Heart left ventricle (tissue), 16 donors: ENCODE results near the gene AIP. TPM values are rescaled to one million over a fixed set of nuclear protein-coding genes. Genes with fewer than 3 reads are reported as not detected.

Source experiments
- ATAC-seq, 4 donors: fragments of 200-7000 bp; cut with Tn5 transposase; one replicate each; pipeline ENCODE4 v1.9.1; 2020 to 2022; ENCODE audit warnings: moderate library complexity in 4 of 4, mild to moderate bottlenecking in 3 of 4, moderate number of reproducible peaks in 1 of 4
- DNase-seq, 5 donors: peaks; one replicate each; pipeline ENCODE4 v3.0.0-alpha.2; 2020
- H3K27ac ChIP-seq, 12 donors: fragments of 200-600 bp; sonication (generic) in 4 of 12; one replicate each; pipeline versions ENCODE4 v1.5.0 to v1.8.0; 2016 to 2022; ENCODE audit warnings: mild to moderate bottlenecking in 2 of 12
- H3K27me3 ChIP-seq, 9 donors: fragments of 200-600 bp; sonication (generic) in 2 of 9; one replicate each; pipeline versions ENCODE4 v1.5.1 to v1.8.0; 2016 to 2022; ENCODE audit warnings: mild to moderate bottlenecking in 3 of 9
- H3K36me3 ChIP-seq, 9 donors: fragments of 200-600 bp; sonication (generic) in 2 of 9; one replicate each; pipeline versions ENCODE4 v1.5.0 to v1.8.0; 2018 to 2022; ENCODE audit warnings: mild to moderate bottlenecking in 2 of 9
- H3K4me1 ChIP-seq, 12 donors: fragments of 200-600 bp; sonication (generic) in 4 of 12; one replicate each; pipeline versions ENCODE4 v1.5.0 to v1.8.0; 2016 to 2022; ENCODE audit warnings: mild to moderate bottlenecking in 3 of 12
- H3K4me3 ChIP-seq, 12 donors: fragments of 200-600 bp; sonication (generic) in 4 of 12; one replicate each; pipeline versions ENCODE4 v1.5.0 to v1.8.0; 2017 to 2022; ENCODE audit warnings: mild to moderate bottlenecking in 9 of 12, moderate library complexity in 4 of 12
- H3K9me3 ChIP-seq, 12 donors: fragments of 200-600 bp; sonication (generic) in 4 of 12; one replicate each; pipeline versions ENCODE4 v1.5.0 to v1.8.0; 2016 to 2022; ENCODE audit warnings: mild to moderate bottlenecking in 1 of 12
- POLR2A ChIP-seq, 2 donors: fragments of 450-650 bp; IDR thresholded peaks; one replicate each; pipeline ENCODE4 v1.6.1; 2017; ENCODE audit warnings: antibody characterized with exemption in 2 of 2, mild to moderate bottlenecking in 2 of 2, moderate library complexity in 2 of 2
- WGBS, 4 donors: extraction: QIAGEN DNeasy Blood & Tissue Kit in 2 of 4; methylation state at CpG; one replicate each; pipeline versions ENCODE4 v1.1.5 to v1.1.7; 2013 to 2018; 5-methylcytosine and 5-hydroxymethylcytosine counted together
- intact Hi-C, 10 donors: fragments of 100-400 bp; cut with DNase I; formaldehyde crosslinking; loops; one replicate each; pipeline versions ENCODE4 v1.11.1 to v1.14.2; 2022
- microRNA-seq, 4 donors: library from miRNA; unstranded; fragments of <30 nt; microRNA quantifications; one replicate each; pipeline versions ENCODE4 to v1.2.0, GENCODE V29; 2017 to 2020
- polyA plus RNA-seq, 2 donors: library from polyadenylated mRNA; stranded (reverse); fragments of 200-250 nt; gene quantifications; one replicate each; pipeline ENCODE4 v1.2.3, GENCODE V29; 2013
- total RNA-seq, 9 donors: library from RNA; depleted of rRNA in 2 of 9; stranded (reverse); fragments of >200 nt in 2 of 9; fragmentation: NEBNext Ultra II Directional in 3 of 9; extraction: Animal tissue kit (Norgen Biotek cat#: 25700) in 3 of 9; gene quantifications; one replicate each; pipeline versions ENCODE4 v1.1.0 to v1.2.4, GENCODE V29; 2016 to 2023
- TF ChIP-seq, protein P1 (sequence below), 12 donors: fragments of 200-600 bp; sonication (generic) in 4 of 12; IDR thresholded peaks; one replicate each; pipeline versions ENCODE4 v1.5.0 to v1.8.0; 2018 to 2022; ENCODE audit warnings: antibody characterized with exemption in 12 of 12, mild to moderate bottlenecking in 5 of 12
- donor health status: ischemic (EF 13 %, LVEDD 7.1; RV severe dilation, severe dysfunction).
- donor health status: healthy with polysubstance abuse.
- donor health status: DM: no; HTN: yes; CAD: no.
- donor health status: DM: no; HTN: no; CAD: no.
- donor health status: ischemic (EF 25% LVEDD 6.9; RV normal size, moderate dysfunction).
- donor health status: ischemic (EF 25% LVEDD 5.7; RV mildly dilated, moderate dysfunction).
- donor health status: healthy.
- donor health status: DM: yes; HTN: yes; CAD: no.
- donor health status: ischemic (EF 35%, LVEDD 5.7; RV mildly dilated, moderate dysfunction).
- donor health status: nonischemic (EF 11% LVEDD 7.7; RV severe dilation, severe dysfunction).
- donor health status: DM: yes; HTN: yes; CAD: no.
- donor health status: PGD.
- donor health status: ischemic (EF 29% LVEDD 5.4; RV normal size, mild dysfunction).
- donor health status: nonischemic (EF 23%, LVEDD 6.1; RV moderate dilation, normal function).

The AIP gene
- total and polyA plus RNA-seq, 11 donors: 41.7 to 96.4 (median 57.9) TPM

DNA sequence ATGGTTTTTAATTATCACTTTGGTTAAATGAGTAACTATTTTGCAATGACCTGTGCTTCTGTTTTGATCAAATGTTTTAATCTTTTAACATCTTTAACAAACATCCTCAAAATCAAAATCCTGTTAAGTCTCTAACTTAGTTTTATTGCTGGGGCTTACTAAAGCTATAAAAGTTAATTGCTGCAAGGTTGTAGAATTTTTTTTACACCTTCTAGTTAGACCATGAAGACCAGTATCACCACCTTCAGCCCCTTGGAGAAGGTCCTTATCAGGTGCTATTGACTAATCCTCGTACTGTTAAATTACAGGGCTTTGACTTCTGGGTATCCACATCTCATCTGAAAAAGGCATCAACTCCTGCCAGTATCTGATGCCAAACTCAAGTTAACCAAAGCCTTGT lies 52.7 kb downstream of the AIP start:
- H3K36me3 ChIP-seq: no peaks in the 10 kb centered on the region
- no peak for TF ChIP-seq POLR2A (IDR thresholded peaks at IDR 0.05)
- TF ChIP-seq, protein P1, sequence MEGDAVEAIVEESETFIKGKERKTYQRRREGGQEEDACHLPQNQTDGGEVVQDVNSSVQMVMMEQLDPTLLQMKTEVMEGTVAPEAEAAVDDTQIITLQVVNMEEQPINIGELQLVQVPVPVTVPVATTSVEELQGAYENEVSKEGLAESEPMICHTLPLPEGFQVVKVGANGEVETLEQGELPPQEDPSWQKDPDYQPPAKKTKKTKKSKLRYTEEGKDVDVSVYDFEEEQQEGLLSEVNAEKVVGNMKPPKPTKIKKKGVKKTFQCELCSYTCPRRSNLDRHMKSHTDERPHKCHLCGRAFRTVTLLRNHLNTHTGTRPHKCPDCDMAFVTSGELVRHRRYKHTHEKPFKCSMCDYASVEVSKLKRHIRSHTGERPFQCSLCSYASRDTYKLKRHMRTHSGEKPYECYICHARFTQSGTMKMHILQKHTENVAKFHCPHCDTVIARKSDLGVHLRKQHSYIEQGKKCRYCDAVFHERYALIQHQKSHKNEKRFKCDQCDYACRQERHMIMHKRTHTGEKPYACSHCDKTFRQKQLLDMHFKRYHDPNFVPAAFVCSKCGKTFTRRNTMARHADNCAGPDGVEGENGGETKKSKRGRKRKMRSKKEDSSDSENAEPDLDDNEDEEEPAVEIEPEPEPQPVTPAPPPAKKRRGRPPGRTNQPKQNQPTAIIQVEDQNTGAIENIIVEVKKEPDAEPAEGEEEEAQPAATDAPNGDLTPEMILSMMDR (IDR thresholded peaks at IDR 0.05): no peak
- intact Hi-C loops: no loop called here
- ATAC-seq (no peak), DNase-seq (no peak)
- H3K9me3 ChIP-seq: peaks cover 0 to 20% (median 8%) of the 10 kb centered on the region in 12 donors
- no peak overlapping the region for H3K27ac ChIP-seq
- H3K4me3 ChIP-seq: no peak overlapping the region
- peaks cover 0 to 5% (median 0%) of the 10 kb centered on the region in 12 donors for H3K4me1 ChIP-seq
- no peaks in the 10 kb centered on the region for H3K27me3 ChIP-seq
- WGBS, 4 donors: 70 to 88% (median 75%) methylated on average over 1 of the region's 1 CpG

DNA sequence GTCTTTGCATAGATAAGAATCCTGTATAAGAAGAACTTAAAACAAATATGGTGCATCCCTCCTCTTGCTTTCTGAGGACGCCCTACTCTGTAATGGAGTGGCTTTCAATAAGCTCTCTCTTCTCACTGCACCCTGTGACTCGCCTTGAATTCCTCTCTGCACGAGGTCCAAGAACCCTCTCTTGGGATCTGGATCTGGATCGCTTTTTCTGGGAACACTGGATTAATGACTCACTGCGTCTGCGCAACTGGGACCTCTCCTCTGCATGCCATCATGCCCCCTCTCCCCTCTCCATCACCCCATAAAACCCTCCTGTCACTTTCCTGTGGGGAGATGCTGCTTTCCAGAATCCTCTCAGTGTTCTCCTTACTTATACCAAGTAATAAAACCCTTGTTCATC lies 55.5 kb downstream of the AIP start:
- Histone ChIP-seq H3K36me3 (no peaks in the 10 kb centered on the region), H3K9me3 (peaks cover 0 to 17% (median 8%) of the 10 kb centered on the region in 12 donors), H3K27ac (no peak overlapping the region), H3K4me3 (no peak overlapping the region), H3K4me1 (no peaks in the 10 kb centered on the region), H3K27me3 (no peaks in the 10 kb centered on the region)
- peak in 1 of 4 donors; percentile 58 for ATAC-seq
- no peak for DNase-seq
- TF ChIP-seq POLR2A (IDR thresholded peaks at IDR 0.05): no peak
- TF ChIP-seq, protein P1 (IDR thresholded peaks at IDR 0.05): no peak
- 64 to 76% (median 71%) methylated on average over 6 of the region's 6 CpGs for WGBS, 4 donors
- intact Hi-C loops: no loop called here

DNA sequence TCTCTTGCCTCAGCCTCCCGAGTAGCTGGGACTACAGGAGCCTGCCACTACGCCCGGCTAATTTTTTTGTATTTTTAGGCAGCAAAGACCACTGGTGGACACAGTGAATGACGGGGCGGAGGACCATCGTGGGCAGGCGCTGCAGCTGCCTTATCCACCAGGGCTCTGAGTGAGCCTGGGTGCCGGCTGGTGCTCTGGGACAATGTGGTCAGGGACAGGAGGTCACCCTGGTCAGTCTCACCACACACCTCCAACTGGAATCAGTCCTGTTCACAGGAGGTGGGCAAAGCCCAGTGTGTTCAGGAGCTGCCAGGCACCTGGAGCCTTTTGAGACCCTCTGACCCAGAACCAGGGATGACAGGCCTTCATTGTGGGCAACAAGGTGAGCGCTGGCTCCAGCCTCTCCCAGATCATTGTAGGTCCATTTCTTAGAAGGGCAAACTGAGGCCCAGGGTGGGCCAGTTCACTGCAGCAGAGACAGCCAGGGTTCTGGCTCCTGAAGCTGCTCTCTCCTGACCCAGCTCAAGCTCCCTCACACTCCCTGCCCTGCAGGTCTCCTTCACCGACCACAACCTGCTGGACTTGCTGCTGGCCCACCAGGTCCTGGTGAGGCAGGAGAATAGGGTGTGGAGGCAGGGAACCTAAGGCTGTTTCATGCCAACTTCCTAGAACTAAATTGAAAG lies 56.1 kb downstream of the AIP start:
- Histone ChIP-seq H3K9me3 (peaks cover 0 to 11% (median 4%) of the 10 kb centered on the region in 12 donors), H3K4me1 (peaks cover 0 to under 1% (median 0%) of the 10 kb centered on the region in 12 donors), H3K36me3 (no peaks in the 10 kb centered on the region), H3K27me3 (no peaks in the 10 kb centered on the region), H3K4me3 (no peak overlapping the region), H3K27ac (no peak overlapping the region)
- intact Hi-C loops: no loop called here
- no peak for DNase-seq
- TF ChIP-seq, protein P1 (IDR thresholded peaks at IDR 0.05): no peak
- TF ChIP-seq POLR2A (IDR thresholded peaks at IDR 0.05): no peak
- ATAC-seq: no peak
- WGBS, 4 donors: 87 to 96% (median 90%) methylated on average over 6 to 10 of the region's 10 CpGs

DNA sequence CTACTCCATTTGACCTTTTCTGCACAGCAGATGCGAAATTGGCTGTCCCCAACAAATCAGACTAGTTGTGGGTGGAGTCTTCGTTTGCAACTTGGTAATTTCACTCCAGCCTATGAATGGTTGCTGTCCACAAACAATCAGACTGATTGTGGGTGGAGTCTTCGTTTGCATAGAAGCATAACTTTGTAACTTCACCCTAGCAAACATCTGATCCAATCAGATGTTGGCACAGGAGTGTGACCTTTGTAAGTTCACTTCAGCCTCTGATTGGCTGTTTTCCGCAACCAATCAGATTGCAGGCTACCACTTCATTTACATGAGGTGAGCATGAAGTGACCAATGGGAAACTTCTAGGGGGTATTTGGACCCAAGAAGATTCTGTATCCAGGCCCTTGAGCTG lies 56.7 kb downstream of the AIP start:
- TF ChIP-seq, protein P1 (IDR thresholded peaks at IDR 0.05): no peak
- no peak for TF ChIP-seq POLR2A (IDR thresholded peaks at IDR 0.05)
- peaks cover 0 to 5% (median 0%) of the 10 kb centered on the region in 12 donors for H3K9me3 ChIP-seq
- no peaks in the 10 kb centered on the region for H3K27me3 ChIP-seq
- ATAC-seq: no peak
- no peak overlapping the region for H3K4me3 ChIP-seq
- H3K4me1 ChIP-seq: peaks cover 0 to 6% (median 2%) of the 10 kb centered on the region in 12 donors
- intact Hi-C loops: no loop called here
- no peaks in the 10 kb centered on the region for H3K36me3 ChIP-seq
- no peak for DNase-seq
- WGBS, 4 donors: 88 to 92% (median 90%) methylated on average over 4 of the region's 4 CpGs
- H3K27ac ChIP-seq: no peak overlapping the region

Small RNA genes lying within 50 kb of the gene (microRNA-seq; reads per million reads assigned to microRNA genes)
- 0 to 1.0 (median 0.13) reads per million in 4 donors for gene MIR6752

Other genes starting within 250 kb of the AIP start
- 100 to 1,000 TPM in 1 of 9 donors, 10 to 100 TPM in 8; 40.1 to 107 (median 49.6) TPM for gene GRK2, start 216.6 kb upstream of the AIP start, total RNA-seq
- 10 to 100 TPM; 55.6 to 63.8 TPM for gene GRK2, start 216.6 kb upstream of the AIP start, polyA plus RNA-seq
- gene ANKRD13D, start 193.7 kb upstream of the AIP start, total RNA-seq: 10 to 100 TPM in 6 of 9 donors, 1 to 10 TPM in 3; 7.6 to 43.6 (median 12.8) TPM
- gene ANKRD13D, start 193.7 kb upstream of the AIP start, polyA plus RNA-seq: 10 to 100 TPM; 12.3 to 17.6 TPM
- gene SSH3, start 179.5 kb upstream of the AIP start, total RNA-seq: 10 to 100 TPM; 10.8 to 23.9 (median 16.8) TPM
- 1 to 10 TPM; 8.1 to 9.4 TPM for gene SSH3, start 179.5 kb upstream of the AIP start, polyA plus RNA-seq
- gene POLD4, start 129.5 kb upstream of the AIP start, total RNA-seq: 100 to 1,000 TPM in 1 of 9 donors, 10 to 100 TPM in 8; 36.0 to 131 (median 57.1) TPM
- 100 to 1,000 TPM in 1 of 2 donors, 10 to 100 TPM in 1; 83.0 to 164 TPM for gene POLD4, start 129.5 kb upstream of the AIP start, polyA plus RNA-seq
- gene CLCF1, start 109.4 kb upstream of the AIP start, total RNA-seq: 1 to 10 TPM in 5 of 9 donors, under 1 TPM in 4; 0.25 to 6.1 (median 1.7) TPM
- 10 to 100 TPM in 1 of 2 donors, under 1 TPM in 1; 0.99 to 17.1 TPM for gene CLCF1, start 109.4 kb upstream of the AIP start, polyA plus RNA-seq
- 1 to 10 TPM; 3.5 to 9.1 (median 5.8) TPM for gene RAD9A, start 91.0 kb upstream of the AIP start, total RNA-seq
- 1 to 10 TPM; 7.6 to 8.0 TPM for gene RAD9A, start 91.0 kb upstream of the AIP start, polyA plus RNA-seq
- gene PPP1CA, start 81.2 kb upstream of the AIP start, total RNA-seq: 100 to 1,000 TPM in 7 of 9 donors, 10 to 100 TPM in 2; 90.3 to 151 (median 105) TPM
- 100 to 1,000 TPM in 1 of 2 donors, 10 to 100 TPM in 1; 94.4 to 207 TPM for gene PPP1CA, start 81.2 kb upstream of the AIP start, polyA plus RNA-seq
- gene TBC1D10C, start 78.9 kb upstream of the AIP start, total RNA-seq: 10 to 100 TPM in 1 of 9 donors, 1 to 10 TPM in 4, under 1 TPM in 4; 0.14 to 14.2 (median 1.6) TPM
- gene TBC1D10C, start 78.9 kb upstream of the AIP start, polyA plus RNA-seq: under 1 TPM; 0.61 to 0.88 TPM
- gene CARNS1, start 67.3 kb upstream of the AIP start, total RNA-seq: 10 to 100 TPM in 5 of 9 donors, 1 to 10 TPM in 4; 3.5 to 33.6 (median 11.8) TPM
- 1 to 10 TPM in 1 of 2 donors, under 1 TPM in 1; 0.89 to 6.2 TPM for gene CARNS1, start 67.3 kb upstream of the AIP start, polyA plus RNA-seq
- gene RPS6KB2, start 54.5 kb upstream of the AIP start, total RNA-seq: 10 to 100 TPM; 19.3 to 32.8 (median 25.2) TPM
- gene RPS6KB2, start 54.5 kb upstream of the AIP start, polyA plus RNA-seq: 10 to 100 TPM; 33.3 to 36.0 TPM
- 10 to 100 TPM in 1 of 9 donors, 1 to 10 TPM in 4, under 1 TPM in 4; 0.50 to 11.0 (median 1.3) TPM for gene PTPRCAP, start 45.3 kb upstream of the AIP start, total RNA-seq
- gene PTPRCAP, start 45.3 kb upstream of the AIP start, polyA plus RNA-seq: 1 to 10 TPM; 1.1 to 1.4 TPM
- 10 to 100 TPM; 14.6 to 53.3 (median 21.2) TPM for gene CORO1B, start 39.5 kb upstream of the AIP start, total RNA-seq
- gene CORO1B, start 39.5 kb upstream of the AIP start, polyA plus RNA-seq: 10 to 100 TPM; 17.1 to 37.0 TPM
- gene GPR152, start 30.3 kb upstream of the AIP start, total RNA-seq: not detected
- not detected for gene GPR152, start 30.3 kb upstream of the AIP start, polyA plus RNA-seq
- gene CABP4, start 27.7 kb upstream of the AIP start, total RNA-seq: 1 to 10 TPM in 3 of 9 donors, under 1 TPM in 5, not detected in 1; 0.25 to 4.2 (median 0.61) TPM
- gene CABP4, start 27.7 kb upstream of the AIP start, polyA plus RNA-seq: under 1 TPM; 0.44 to 0.57 TPM
- 100 to 1,000 TPM in 2 of 9 donors, 10 to 100 TPM in 7; 67.0 to 146 (median 77.2) TPM for gene TMEM134, start 13.8 kb upstream of the AIP start, total RNA-seq
- gene TMEM134, start 13.8 kb upstream of the AIP start, polyA plus RNA-seq: 10 to 100 TPM; 83.6 to 86.8 TPM
- gene PITPNM1, start 22.3 kb downstream of the AIP start, total RNA-seq: 10 to 100 TPM; 24.9 to 69.1 (median 34.3) TPM
- 10 to 100 TPM; 24.2 to 59.9 TPM for gene PITPNM1, start 22.3 kb downstream of the AIP start, polyA plus RNA-seq
- gene CDK2AP2, start 25.1 kb downstream of the AIP start, total RNA-seq: 100 to 1,000 TPM in 2 of 9 donors, 10 to 100 TPM in 7; 37.0 to 123 (median 59.3) TPM
- gene CDK2AP2, start 25.1 kb downstream of the AIP start, polyA plus RNA-seq: 100 to 1,000 TPM in 1 of 2 donors, 10 to 100 TPM in 1; 82.7 to 461 TPM
- not detected for gene CABP2, start 40.4 kb downstream of the AIP start, total RNA-seq
- not detected for gene CABP2, start 40.4 kb downstream of the AIP start, polyA plus RNA-seq
- 100 to 1,000 TPM; 294 to 830 (median 341) TPM for gene GSTP1, start 100.8 kb downstream of the AIP start, total RNA-seq
- gene GSTP1, start 100.8 kb downstream of the AIP start, polyA plus RNA-seq: 100 to 1,000 TPM; 549 to 576 TPM
- 100 to 1,000 TPM; 340 to 897 (median 583) TPM for gene NDUFV1, start 123.9 kb downstream of the AIP start, total RNA-seq
- gene NDUFV1, start 123.9 kb downstream of the AIP start, polyA plus RNA-seq: 100 to 1,000 TPM; 342 to 401 TPM
- gene NUDT8, start 146.9 kb downstream of the AIP start, total RNA-seq: 10 to 100 TPM; 35.6 to 85.1 (median 49.3) TPM
- 100 to 1,000 TPM in 1 of 2 donors, 10 to 100 TPM in 1; 29.1 to 110 TPM for gene NUDT8, start 146.9 kb downstream of the AIP start, polyA plus RNA-seq
- under 1 TPM in 1 of 9 donors, not detected in 8; 0.30 TPM for gene TBX10, start 156.7 kb downstream of the AIP start, total RNA-seq
- under 1 TPM in 1 of 2 donors, not detected in 1; 0.11 TPM for gene TBX10, start 156.7 kb downstream of the AIP start, polyA plus RNA-seq
- gene ACY3, start 167.7 kb downstream of the AIP start, total RNA-seq: not detected
- not detected for gene ACY3, start 167.7 kb downstream of the AIP start, polyA plus RNA-seq
- gene ALDH3B2, start 191.6 kb downstream of the AIP start, total RNA-seq: not detected
- not detected for gene ALDH3B2, start 191.6 kb downstream of the AIP start, polyA plus RNA-seq